Activated T-cell treated with anti-CD3 and anti-CD28 coated beads, Interleukin-2, amount 50 U/mL, for 48 hours (primary cell): ENCODE data around the gene FGGY.

Source experiments
- DNase-seq, 2 experiments: peaks; one replicate each; pipeline ENCODE4 v3.0.0-alpha.2; 2020

FGGY gene

DNA sequence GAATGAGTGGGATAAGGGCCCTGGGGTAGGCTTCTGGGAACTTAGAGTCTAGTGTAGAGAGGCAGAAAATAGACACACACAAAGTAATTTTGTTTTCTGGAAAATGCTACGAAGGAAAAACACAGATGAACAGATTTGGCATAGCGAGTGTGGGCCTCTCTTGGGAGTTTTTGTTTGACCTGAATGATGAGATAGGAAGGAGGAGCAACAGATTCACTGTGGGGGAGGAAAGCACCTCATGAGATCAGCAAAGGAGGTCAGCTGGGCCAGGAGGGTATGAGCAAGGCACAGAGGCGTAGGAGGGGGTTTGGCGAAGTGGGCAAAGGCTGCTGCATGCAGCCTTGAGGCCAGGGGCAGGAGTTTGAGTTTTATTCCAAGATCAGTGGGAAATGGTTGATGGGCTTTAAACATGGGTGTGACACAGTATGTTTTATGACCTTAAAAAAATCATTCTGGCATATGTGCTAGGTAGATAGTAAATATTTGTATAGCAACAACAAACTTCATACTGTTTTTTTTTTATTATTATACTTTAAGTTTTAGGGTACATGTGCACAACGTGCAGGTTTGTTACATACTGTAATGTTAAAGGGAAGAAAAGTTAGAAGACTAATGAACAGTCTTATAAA is 57.9 kb downstream of the FGGY start:
- peak in 1 of 2 experiments; percentile 33 for DNase-seq

DNA sequence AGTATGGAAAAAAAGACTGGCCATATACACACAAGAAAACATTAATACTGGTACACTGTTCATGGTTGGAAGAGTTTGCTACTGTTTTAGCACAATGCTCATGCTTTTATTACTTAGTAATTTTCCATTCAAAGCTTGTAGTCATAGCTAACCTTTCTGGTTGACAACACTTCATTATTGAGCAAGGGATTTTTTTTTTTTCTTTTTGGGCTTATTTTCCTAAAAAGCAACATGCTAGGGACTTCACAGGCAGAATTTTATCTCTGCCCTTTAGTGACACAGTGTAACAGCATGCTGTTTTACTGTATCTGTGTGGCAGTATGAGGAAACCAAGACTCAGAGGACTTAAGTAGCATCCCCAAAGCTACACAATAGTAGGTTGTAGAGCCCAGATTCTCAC is 58.5 kb downstream of the FGGY start:
- DNase-seq = no peak

DNA sequence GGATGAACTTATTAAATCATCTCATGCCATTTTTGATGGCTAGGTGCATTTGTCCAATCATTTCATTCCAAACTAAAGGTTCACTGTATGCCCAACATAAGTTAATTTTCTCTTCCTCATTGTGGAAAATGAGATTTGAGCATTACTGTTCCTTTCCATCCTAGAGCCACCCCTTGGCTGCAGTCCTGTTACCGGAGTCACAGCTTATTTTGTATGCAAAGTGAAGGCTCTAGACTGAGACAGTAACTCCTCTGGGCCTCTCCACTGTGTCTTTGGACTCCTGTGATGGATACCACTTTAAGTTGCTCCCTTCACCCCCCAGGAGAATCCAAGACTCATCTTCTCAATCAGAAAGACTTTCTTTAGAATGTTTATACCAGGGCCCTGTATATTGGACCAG is 59.7 kb downstream of the FGGY start:
- no peak for DNase-seq

DNA sequence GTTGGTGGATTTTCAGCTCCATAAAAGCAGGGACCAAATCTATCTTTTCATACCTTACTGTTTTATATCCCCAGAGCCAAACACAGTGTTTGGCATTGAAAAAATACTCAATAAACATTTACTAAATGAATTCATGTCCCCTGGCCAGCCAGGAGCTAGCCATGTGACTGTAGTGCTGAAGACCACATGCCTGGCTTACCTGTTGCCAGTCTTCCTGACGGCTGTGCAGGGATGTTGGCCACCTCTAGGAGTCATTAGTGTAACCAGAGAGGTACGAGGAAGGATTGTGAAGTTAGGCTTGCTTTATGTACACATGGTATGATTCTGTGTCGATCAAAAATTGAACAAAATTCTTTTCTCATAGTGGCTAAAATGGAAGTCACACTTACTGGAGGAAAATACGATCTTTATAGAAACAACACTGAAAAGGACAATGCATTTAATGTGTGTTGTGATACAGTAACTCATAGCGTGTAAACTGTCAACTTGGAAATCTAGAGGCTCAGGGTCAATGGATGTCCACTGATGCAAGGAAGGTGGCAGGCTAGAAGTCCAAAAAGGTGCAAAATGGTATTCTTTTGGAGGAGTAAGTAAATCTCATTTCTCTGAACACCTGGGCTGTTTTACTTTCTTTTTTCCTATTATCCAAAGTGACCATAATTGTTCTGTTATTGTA is 60.9 kb downstream of the FGGY start:
- DNase-seq = no peak

DNA sequence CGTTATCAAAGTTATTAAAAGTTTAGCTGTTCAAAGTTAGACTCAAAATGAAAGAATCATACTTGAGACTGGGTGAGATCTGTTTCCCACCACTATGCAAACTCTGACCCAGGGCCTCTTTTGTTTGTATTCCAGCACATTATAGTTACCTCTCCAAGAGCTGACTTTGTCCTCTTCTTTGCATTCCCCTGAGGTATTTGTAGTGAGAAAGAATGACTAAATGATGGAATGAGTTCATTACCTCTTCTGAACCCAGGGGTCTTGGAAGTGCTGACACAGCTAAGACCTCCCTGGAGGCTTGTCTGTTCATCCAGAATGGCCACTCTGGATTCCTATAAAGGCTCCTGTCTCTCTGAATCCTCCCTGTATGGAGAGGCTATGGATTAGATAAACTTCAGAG is 62.4 kb downstream of the FGGY start:
- no peak for DNase-seq

DNA sequence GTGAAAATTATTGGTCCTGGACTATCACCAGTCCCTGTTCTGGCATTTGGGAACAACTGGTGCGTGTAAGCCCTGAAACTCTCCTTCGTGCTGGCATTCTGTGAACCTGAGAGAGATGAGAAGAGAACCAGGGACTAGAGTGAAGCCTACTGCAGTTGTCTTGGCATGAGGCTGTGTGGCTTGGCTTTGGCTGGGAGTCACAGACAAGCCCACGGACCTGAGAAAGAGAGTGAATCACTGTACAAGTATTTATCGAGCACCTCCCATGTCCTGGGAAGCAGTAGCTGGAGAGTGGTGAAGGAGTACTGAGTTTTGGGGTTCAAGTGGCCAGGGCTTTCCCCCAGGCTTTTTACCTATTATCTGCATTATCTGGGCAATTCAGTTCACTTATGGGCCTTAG is 63.3 kb downstream of the FGGY start:
- DNase-seq = no peak

DNA sequence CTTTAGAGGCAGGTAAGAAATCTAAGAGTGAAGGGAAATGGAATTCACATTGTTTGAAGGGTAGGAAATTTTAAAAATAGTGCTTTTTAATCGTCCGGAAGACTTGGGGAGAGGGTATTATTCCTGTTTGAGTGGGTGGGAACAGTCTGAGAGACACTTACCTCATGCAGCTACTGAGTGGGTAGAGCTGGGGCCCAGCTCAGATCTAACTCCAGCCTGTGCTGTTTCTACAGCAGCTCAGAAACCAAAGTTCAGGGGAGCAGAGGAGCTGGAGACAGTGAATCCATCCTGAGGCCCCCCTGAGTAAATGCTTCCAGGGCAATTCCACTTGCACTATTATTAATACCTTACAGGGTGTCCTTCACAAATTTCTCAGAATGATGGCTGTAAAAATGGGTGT is 63.8 kb downstream of the FGGY start:
- no peak for DNase-seq

DNA sequence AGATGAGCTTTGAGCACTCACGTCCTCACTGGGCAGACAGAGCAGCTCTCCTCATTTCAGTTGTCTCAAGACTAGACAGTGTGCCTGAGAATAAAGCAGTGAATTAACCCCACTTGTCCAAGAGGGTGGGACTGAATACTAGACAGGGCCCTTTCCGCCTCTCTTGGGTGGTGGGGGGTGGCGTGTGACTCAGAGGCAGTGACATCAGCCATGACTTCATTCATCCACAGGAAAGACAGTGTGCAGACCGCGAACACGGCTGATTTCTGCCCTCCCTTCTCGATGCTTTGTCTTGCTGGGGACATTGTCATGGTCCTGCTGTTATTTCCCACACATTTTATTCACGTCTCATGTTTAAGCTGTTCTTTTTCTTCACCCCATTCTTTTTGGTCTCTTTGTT is 64.9 kb downstream of the FGGY start:
- no peak for DNase-seq

DNA sequence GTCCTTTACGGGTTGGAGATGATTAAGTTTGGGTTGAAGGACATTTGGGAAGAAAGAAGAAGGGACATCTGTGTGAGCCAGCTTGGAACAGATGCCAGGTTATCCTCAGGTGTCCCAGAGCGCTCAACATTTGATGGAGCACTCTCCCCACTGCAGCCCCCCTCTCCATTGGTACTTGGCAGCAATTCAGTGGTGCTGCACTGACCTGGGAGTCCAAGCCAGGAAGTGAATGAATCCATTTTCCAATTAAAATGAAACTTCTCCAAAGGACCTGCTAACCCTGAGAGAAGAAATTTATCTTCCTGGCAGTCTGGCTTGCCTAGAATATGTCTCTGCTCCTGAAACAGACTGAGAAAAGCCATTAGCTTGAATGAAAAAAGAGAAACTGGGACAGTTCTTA is 67.1 kb downstream of the FGGY start:
- DNase-seq = no peak

DNA sequence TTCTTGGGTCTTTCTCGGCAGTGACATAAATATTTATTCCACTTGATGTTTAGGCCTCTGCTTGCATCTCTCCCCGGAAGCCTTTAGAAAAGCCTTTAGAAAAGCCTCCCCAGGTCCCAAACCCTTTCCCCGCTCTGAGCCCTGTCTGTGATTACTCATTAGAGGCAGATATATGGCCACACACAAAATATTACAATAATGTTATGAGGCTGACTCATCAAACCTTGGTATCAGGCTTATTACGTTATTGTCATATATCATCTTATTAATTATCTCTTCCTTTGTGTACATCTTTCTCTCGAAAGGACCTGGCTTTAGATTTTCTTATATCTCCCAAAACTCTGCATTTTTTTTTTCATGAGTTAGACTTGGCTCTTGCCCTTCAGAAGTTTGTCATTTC is 69.5 kb downstream of the FGGY start:
- no peak for DNase-seq

DNA sequence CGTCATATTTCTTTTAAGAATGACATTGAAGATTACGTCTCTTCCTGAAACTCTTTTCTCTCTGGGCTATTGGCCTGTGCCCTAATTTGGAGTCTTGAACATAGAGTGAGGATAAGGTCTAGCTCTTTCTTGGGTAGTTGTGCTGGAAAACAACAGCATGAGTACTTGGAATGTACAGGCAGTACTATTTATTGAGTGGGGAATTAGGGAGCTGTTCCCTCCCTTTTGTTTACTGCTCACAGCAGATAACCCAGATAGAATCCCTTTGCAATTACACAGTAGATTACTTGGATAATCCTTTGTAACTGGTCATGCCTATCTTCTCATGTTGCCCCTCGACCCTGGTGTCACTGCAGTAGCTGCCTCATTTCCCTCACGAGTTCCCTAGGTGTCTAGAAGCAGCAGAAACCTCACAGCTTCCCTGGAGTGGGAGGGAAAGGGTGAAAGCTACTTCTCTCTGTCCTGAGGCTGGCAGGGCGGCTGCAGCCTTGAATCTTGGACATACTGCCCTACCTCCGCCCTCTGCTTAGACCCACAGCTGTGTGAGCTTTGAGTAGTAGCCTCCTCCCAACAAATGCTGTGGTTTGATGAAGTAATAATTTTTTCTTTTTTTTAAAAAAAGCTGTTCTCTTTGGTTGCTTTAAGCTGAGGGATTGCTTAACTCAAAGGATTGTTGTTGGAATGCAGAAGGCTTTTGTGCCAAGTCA is 70.6 kb downstream of the FGGY start:
- DNase-seq = no peak

DNA sequence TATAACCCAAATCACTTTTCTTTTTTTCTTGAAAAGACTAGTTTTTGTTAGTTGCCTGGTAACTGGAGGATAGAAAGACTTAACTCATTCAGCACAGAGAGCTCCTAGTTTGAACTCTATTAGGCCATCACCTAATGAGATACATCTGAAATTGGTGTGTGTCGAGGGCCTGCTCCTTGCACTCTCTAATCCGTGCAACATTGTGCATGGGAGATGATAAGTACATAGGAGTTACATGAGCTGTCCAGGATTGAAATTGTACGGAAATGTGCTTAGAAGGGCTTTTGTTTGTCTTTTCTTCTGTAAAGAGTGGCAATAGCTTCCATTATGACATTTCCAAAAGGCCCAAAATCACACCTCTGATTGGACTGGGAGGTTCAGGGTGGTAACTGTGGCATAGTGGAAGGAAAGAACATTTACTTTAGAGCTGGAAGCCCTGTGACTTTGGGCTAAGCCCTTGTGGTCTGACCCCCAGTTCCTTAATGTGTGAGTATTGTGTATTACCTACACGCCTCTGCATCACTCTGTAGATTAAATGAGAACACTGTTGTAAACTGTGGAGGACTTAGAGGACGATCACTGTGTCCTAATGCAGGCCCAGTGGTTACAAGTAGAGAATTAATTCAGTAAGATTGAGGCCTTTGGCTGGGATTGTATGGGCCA is 71.2 kb downstream of the FGGY start:
- no peak for DNase-seq

DNA sequence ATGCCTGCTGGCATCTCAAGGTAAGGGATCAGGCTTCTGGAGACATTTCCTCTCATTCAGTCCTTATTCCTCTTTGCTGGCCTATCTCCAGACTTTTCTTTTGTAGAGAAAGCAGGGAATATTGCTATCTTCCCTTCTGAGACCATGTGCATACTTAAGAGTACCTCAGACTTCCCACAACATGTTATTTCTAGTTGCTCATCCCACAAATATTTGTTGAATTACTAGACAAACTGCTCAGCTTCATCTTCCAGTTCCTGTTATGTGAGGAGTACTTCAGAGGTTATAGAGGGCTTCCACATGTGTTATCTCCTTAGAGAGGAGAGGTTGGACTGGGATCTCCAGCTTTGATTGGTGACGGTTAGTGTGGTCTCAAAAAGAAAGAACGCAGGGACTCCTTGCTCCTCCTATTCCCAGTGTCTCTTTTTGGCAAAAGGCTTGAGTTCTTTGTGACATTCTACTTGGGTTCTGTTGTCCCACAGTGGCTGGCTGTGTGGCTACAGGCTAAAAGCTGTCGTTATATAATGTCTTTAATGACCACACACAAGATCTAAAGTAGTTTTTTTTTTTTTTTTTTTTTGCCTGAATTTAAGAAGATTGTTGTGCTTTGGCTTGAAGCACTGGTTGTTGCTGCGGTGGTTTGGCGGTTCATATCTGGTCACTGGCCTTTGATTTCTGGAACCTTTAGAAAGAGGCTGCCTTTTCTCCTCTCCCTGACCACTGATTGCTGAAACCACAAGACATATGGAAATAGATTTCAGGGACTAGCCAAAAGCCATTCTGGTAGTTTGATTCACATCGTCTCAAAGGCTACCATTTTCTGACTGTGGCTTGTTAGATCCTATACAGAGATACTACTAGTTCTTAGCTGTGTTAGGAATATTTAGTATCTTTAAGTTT is 78.7 kb downstream of the FGGY start:
- no peak for DNase-seq

DNA sequence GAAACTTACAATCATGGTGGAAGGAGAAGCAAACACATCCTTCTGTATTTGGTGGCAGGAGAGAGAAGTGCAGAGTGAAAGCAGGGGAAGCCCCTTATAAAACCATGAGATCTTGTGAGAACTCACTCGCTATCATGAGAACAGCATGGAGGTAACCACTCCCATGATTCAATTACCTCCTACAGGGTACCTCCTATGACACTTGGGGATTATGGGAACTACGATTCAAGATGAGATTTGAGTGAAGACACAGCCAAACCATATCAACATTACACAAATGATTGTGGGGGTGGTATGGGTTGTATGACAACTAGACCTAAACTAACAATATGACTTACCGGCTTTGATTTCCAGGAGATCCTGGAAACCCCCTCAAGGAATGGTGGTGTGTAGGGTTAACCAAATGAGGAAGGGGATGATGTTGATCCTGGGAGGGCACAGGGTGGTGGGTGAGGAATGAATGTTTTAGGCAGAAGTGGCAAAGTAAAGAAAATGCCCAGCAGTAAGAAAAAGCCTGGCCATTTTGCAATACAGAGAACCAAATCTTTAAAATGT is 80.5 kb downstream of the FGGY start:
- no peak for DNase-seq

DNA sequence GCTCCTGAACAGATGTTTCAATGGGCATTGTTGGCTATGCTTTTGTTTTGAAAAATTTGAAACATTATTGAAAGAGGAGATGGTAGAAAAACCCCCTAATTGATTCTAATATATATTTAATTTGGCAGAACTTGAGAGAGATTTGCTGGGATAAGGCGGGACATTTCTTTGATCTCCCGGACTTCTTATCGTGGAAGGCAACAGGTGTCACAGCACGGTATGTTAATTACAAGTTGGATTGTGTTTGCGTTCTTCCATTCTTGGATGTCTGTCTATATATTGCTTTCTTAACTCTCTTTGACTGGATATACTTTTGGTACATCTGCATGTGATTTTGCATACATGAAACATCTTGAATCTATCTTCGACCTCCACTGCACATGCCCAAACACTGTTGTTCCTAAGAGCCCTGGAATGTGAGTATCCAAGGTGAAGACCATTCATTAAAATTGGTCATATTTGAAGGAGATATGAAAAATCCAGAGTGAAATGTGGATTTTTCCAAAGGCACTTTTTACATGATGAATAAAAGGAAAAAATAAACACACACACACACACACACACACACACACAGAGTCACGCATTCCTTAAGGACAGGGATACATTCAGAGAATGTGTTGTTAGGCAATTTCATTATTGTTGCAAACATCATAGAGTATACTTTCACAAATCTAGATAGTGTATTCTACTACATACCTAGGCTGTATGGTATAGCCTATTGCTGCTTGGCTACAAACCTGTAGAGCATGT is 81.9 kb downstream of the FGGY start:
- DNase-seq = no peak

DNA sequence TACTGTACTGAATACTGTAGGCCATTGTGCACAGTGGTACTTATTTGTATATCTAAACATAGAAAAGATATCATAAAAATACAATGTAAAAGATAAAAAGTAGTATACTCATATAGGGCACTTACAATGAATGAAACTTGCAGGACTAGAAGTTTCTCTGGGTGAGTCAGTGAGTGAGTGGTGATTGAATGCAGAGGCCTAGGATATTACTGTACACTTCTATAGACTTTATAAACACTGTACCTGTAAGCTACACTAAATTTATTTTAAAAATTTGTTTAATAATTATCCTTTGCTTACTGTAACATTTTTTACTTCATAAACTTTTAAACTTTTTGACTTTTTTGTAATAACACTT is 82.5 kb downstream of the FGGY start:
- no peak for DNase-seq

DNA sequence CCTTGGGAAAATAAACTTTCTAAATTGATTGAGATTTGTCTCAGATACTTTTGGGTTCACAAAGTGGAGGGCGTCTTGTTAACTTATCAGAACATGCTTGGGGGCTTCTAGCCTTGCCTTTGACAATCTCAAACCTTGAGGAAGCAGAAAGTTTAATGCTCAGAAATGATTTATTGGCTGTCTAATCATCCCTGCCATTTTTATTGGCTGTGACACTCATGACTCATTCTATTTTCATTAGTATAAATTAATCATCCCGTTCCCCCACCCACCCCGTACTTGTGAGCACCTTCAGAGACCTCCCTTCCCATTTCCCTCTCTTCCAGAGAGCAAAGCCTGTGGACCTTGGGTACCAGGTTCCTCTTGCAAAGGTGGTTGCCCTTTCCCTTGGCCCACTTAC is 87.1 kb downstream of the FGGY start:
- no peak for DNase-seq

DNA sequence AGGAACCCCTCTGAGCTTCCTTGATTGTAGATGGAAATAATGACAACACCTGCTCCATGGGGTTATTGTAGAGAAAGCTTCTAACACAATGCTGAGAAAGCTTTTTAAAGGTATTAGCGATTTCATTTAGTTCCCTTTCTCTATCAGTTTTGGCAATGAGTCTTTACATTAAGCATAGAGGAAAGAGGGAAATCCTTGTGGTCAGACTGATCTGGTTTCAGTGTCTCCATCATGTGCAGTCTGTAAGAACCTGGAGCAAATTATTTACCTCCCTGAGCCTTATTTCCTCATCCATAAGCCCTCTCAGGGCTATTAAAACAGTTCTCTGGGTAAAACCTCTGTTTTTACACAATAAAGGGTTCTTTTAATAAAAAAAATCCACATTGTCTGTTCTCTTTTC is 87.5 kb downstream of the FGGY start:
- DNase-seq = no peak

DNA sequence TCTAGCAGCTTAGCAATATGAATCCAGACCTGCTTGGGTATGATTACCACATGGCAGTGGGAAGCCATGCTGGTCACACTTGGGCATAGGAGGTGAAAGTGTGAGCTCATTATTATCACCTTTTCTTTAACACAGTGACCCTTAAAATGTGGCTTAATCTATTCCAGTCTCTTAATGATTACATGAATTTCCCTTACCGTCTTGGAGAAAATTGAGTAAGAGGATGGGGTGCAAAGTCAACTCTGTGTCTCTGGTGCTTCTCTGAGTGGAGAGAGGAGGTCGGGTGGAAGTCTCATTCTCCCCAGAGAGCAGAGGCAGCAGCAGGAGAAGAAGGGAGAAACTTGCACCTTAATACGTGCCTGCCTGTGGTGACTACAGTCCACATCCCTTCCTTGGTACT is 91.3 kb downstream of the FGGY start:
- DNase-seq = no peak

DNA sequence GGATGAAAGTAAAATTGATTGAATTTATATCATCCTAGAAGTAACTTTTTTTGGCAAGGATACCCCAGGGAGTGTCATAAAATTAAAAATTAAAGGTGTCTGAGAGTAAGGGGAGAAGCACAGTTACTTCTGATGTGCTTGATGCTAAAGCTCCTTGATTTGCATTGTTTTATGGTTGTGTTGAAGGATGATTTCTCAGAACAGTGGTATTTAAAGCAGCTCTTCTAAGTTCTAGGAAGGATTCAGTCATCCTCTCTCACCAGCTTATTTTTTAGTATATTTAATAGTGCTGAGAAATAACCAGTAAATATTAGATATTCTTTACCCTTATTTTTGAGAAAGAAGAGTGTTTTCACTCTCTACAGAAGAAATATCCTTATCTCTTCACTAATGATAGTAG is 93.0 kb downstream of the FGGY start:
- no peak for DNase-seq

DNA sequence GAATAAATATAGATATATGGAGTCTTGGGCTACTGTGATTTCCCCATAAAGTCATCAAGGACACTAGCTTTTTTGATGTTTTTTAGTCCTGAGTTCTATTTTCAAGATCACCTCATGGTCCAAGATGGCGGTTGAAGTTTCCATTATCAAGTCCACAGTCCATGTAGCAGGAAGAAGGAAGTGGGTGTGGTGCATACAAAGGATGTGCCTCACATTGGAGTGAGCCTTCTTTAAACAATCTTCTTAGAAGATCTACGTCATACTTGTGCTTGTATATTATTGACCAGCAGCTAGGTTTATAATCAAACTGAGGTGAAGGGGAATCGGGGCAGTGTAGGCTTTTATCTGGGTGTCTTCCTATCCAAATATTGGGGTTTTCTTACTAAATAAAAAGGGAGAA is 93.4 kb downstream of the FGGY start:
- DNase-seq = no peak
